K562 (cell line): ENCODE data around the gene WASHC3. TPM values are rescaled to one million over a fixed set of nuclear protein-coding genes. Genes with fewer than 3 reads are reported as not detected.

Source experiments
- BHLHE40 ChIP-seq: IDR thresholded peaks from 2 replicates; pipeline ENCODE4 v1.6.1; 2011; ENCODE audit warnings: low read length, improper control_type of control experiment
- CEBPG ChIP-seq, 3 experiments: fragments of 200-800 bp in 1 of 3; sonication (Bioruptor generic) in 1 of 3; sonication (generic) in 1 of 3; formaldehyde crosslinking in 1 of 3; IDR thresholded peaks in 2 of 3; conservative IDR thresholded peaks in 1 of 3; 2 replicates each; pipeline versions ENCODE4 v1.6.1 to v1.8.0; 2016 to 2022; ENCODE audit warnings: missing compliant biosample characterization in 2 of 3, missing genetic modification characterization in 2 of 3, mild to moderate bottlenecking in 1 of 3, missing genetic modification reagents in 1 of 3
- DLX4 ChIP-seq: fragments of 250-450 bp; sonication (Bioruptor Pico); IDR thresholded peaks from 2 replicates; pipeline ENCODE4 v1.6.1; 2021; ENCODE audit warnings: mild to moderate bottlenecking
- E2F8 ChIP-seq: fragments of 450-650 bp; IDR thresholded peaks from 2 replicates; pipeline ENCODE4 v1.7.1; 2018; ENCODE audit warnings: mild to moderate bottlenecking, low read depth; ENCODE audit not compliant: partially characterized antibody
- IRF9 ChIP-seq: fragments of 450-650 bp; IDR thresholded peaks from 2 replicates; pipeline ENCODE4 v1.6.1; 2016; ENCODE audit warnings: missing biosample characterization, missing genetic modification characterization
- NR2C2 ChIP-seq, 2 experiments: fragments of 200-800 bp in 1 of 2; sonication (Bioruptor generic) in 1 of 2; sonication (generic) in 1 of 2; formaldehyde crosslinking in 1 of 2; IDR thresholded peaks; 2 replicates each; pipeline versions ENCODE4 v1.6.1 to v1.8.0; 2016 to 2022; ENCODE audit warnings: mild to moderate bottlenecking in 1 of 2, missing compliant biosample characterization in 1 of 2, missing genetic modification characterization in 1 of 2, missing genetic modification reagents in 1 of 2
- PPARD ChIP-seq: fragments of 250-450 bp; sonication (Bioruptor Pico); IDR thresholded peaks from 2 replicates; pipeline ENCODE4 v1.8.0; 2022; ENCODE audit warnings: inconsistent platforms, mild to moderate bottlenecking, moderate library complexity
- SMARCC2 ChIP-seq: fragments of 450-650 bp; IDR thresholded peaks from 2 replicates; pipeline ENCODE4 v1.6.1; 2017; ENCODE audit warnings: antibody characterized with exemption, moderate library complexity, mild to moderate bottlenecking, low read depth
- SRSF9 ChIP-seq: fragments of 200-400 bp; formaldehyde crosslinking; IDR thresholded peaks from 2 replicates; pipeline ENCODE4 v1.6.1; 2017; ENCODE audit warnings: low read depth, low read length, borderline replicate concordance
- ZBTB17 ChIP-seq: fragments of 450-650 bp; formaldehyde crosslinking; IDR thresholded peaks from 2 replicates; pipeline ENCODE4 v1.4.0; 2020; ENCODE audit warnings: mild to moderate bottlenecking
- ZNF512 ChIP-seq: IDR thresholded peaks from 2 replicates; pipeline ENCODE4 v1.6.1; 2016; ENCODE audit warnings: missing genetic modification characterization, missing compliant biosample characterization
- ZNF668 ChIP-seq: fragments of 250-450 bp; sonication (Bioruptor Pico); IDR thresholded peaks from 2 replicates; pipeline ENCODE4 v1.8.0; 2022; ENCODE audit warnings: mild to moderate bottlenecking, inconsistent platforms
- ZNF695 ChIP-seq: fragments of 450-650 bp; formaldehyde crosslinking; IDR thresholded peaks from 2 replicates; pipeline ENCODE4 v1.4.0; 2020; ENCODE audit warnings: mild to moderate bottlenecking, moderate library complexity
- polyA plus RNA-seq, 8 experiments: library from polyadenylated mRNA; depleted of rRNA in 4 of 8; stranded (reverse) in 5 of 8; unstranded in 3 of 8; fragments of >200 nt; fragmentation: Nextera tagmentation in 2 of 8; fragmentation: Illumina TruSeq in 1 of 8; extraction: Ambion mirVana in 2 of 8; extraction: Trizol in 1 of 8; gene quantifications; 2 replicates each; pipeline versions ENCODE4 v1.2.1 to v1.2.3, GENCODE V29; 2011 to 2014; ENCODE audit warnings: inconsistent platforms in 1 of 8, missing spikeins in 1 of 8
- total RNA-seq, 7 experiments: library from RNA; depleted of rRNA in 6 of 7; stranded (reverse); fragments of >200 nt in 6 of 7; fragmentation: Illumina TruSeq in 2 of 7; extraction: Trizol in 2 of 7; gene quantifications; 2 replicates each; pipeline versions ENCODE4 v1.2.1 to v1.2.3, GENCODE V29; 2011 to 2021; ENCODE audit warnings: low replicate concordance in 1 of 7
- TF ChIP-seq, protein P1 (sequence below): fragments of 200-800 bp; sonication (Bioruptor generic); IDR thresholded peaks from 2 replicates; pipeline ENCODE4 v1.6.1; 2017; ENCODE audit warnings: missing genetic modification characterization, missing compliant biosample characterization
- TF ChIP-seq, protein P2 (sequence below): sonication (generic); formaldehyde crosslinking; IDR thresholded peaks from 2 replicates; pipeline ENCODE4 v1.8.0; 2022; ENCODE audit warnings: missing genetic modification reagents, mild to moderate bottlenecking, borderline replicate concordance

Gene WASHC3
- total and polyA plus RNA-seq, 9 of the 15 experiments (the other 6 are each of a cell fraction or from before 2014, with no cell fraction given): 14.3 to 74.9 (median 35.1) TPM

GRCh38 chr12:102061560-102062418, at the start of gene WASHC3 (continued):
- TF ChIP-seq, protein P1, sequence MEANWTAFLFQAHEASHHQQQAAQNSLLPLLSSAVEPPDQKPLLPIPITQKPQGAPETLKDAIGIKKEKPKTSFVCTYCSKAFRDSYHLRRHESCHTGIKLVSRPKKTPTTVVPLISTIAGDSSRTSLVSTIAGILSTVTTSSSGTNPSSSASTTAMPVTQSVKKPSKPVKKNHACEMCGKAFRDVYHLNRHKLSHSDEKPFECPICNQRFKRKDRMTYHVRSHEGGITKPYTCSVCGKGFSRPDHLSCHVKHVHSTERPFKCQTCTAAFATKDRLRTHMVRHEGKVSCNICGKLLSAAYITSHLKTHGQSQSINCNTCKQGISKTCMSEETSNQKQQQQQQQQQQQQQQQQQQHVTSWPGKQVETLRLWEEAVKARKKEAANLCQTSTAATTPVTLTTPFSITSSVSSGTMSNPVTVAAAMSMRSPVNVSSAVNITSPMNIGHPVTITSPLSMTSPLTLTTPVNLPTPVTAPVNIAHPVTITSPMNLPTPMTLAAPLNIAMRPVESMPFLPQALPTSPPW (CRISPR knock-in tag): peak; percentile 78
- 0 out of 2 replicates have a peak, but pooled peaks have one; percentile 45 for TF ChIP-seq NR2C2 (CRISPR knock-in tag; IDR thresholded peaks at IDR 0.05)
- TF ChIP-seq NR2C2 (tag; IDR thresholded peaks at IDR 0.05): peak; percentile 97
- TF ChIP-seq ZNF668 (CRISPR knock-in tag): no peak
- no peak for TF ChIP-seq ZNF695 (CRISPR knock-in tag)
- no peak for TF ChIP-seq SRSF9
- TF ChIP-seq, protein P2, sequence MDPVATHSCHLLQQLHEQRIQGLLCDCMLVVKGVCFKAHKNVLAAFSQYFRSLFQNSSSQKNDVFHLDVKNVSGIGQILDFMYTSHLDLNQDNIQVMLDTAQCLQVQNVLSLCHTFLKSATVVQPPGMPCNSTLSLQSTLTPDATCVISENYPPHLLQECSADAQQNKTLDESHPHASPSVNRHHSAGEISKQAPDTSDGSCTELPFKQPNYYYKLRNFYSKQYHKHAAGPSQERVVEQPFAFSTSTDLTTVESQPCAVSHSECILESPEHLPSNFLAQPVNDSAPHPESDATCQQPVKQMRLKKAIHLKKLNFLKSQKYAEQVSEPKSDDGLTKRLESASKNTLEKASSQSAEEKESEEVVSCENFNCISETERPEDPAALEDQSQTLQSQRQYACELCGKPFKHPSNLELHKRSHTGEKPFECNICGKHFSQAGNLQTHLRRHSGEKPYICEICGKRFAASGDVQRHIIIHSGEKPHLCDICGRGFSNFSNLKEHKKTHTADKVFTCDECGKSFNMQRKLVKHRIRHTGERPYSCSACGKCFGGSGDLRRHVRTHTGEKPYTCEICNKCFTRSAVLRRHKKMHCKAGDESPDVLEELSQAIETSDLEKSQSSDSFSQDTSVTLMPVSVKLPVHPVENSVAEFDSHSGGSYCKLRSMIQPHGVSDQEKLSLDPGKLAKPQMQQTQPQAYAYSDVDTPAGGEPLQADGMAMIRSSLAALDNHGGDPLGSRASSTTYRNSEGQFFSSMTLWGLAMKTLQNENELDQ (CRISPR knock-in tag): no peak
- no peak for TF ChIP-seq IRF9 (tag)
- 0 out of 2 replicates have a peak, but pooled peaks have one; percentile 20 for TF ChIP-seq ZBTB17 (CRISPR knock-in tag)
- no peak for TF ChIP-seq BHLHE40
- no peak for TF ChIP-seq DLX4 (CRISPR knock-in tag)
- no peak for TF ChIP-seq ZNF512 (tag)
- TF ChIP-seq E2F8: peak; percentile 69
- TF ChIP-seq SMARCC2: no peak
- no peak for TF ChIP-seq PPARD (CRISPR knock-in tag)
- TF ChIP-seq CEBPG (CRISPR knock-in tag; IDR thresholded peaks at IDR 0.05): no peak
- TF ChIP-seq CEBPG (tag; conservative IDR thresholded peaks at IDR 0.05 in 1 of 2, IDR thresholded peaks at IDR 0.05 in 1 of 2): no peak
